ENCODE data around the gene FAM180A. TPM values are rescaled to one million over a fixed set of nuclear protein-coding genes. Genes with fewer than 3 reads are reported as not detected.

Gene FAM180A
- total RNA-seq (2022; extraction: Qiagen RNA extraction) = 0.05 TPM in 2 of 5 replicates, not detected in the others

DNA sequence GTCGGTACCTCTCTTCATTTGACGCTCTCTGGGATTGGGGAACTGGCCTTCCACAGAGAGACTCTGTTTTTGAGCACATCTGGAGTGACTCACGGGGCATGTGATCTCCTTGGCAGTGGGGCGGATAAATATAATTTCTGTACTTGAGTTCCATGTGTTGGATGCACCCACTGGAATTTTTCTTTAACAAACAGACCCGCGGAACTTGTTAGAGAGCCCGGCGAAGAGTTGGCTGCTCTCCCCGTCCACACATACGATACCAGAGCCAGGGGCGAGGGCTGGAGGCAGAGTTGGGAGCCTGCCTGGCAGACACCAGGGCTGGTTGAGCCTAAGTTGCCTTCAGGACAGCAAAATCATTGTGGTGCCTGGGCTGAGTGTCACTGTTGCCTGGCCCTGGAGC lies at the start of gene FAM180A:
FAM180A (minus strand) TSS at position 44 of the 400 bp plus-strand sequence. CDS start 233 bp downstream, outside the sequence.

DNA sequence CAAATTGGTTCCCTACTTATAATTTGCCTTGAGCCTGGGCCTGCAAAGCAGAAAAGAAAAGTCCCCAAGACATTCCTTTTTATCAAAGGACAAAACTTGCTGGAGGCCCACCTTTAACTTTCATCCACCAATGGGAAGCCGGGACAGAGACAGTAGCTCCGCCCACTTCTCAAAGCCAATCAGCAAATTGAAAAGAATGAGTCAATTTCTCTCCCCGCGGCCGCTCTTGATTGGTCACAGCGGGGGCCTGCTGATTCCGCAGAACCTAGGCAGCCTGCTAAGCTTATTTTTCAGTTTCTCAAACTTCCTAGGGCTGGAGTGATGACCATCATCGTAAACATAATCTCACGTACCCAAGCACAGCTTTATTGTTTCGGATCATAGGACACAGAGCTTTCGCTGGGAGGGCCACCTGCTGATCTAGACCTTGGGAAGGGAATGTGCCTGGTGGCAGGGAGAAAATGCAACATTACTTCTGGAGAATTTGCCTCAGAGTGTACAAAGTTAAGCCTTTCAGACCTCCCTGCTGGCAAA lies 20.4 kb downstream of the FAM180A start, which contains the start of gene SLC13A4:
SLC13A4 (minus strand) TSS at position 51 of the 534 bp plus-strand sequence. CDS start 690 bp downstream, outside the sequence.

Other genes starting within 250 kb of the FAM180A start
- 10.3 to 12.2 TPM (median 11.1 TPM) in 5 replicates for gene CNOT4, start 238.7 kb downstream of the FAM180A start, total RNA-seq (2022; extraction: Qiagen RNA extraction)
- gene NUP205, start 190.9 kb downstream of the FAM180A start, total RNA-seq (2022; extraction: Qiagen RNA extraction) = 42.3 to 48.6 TPM (median 44.2 TPM) in 5 replicates
- 28.1 to 31.7 TPM (median 30.6 TPM) in 5 replicates for gene STMP1, start 86.3 kb downstream of the FAM180A start, total RNA-seq (2022; extraction: Qiagen RNA extraction)
- gene SLC13A4, start 20.6 kb downstream of the FAM180A start, total RNA-seq (2022; extraction: Qiagen RNA extraction) = not detected in 5 replicates
- gene MTPN, start 228.5 kb upstream of the FAM180A start, total RNA-seq (2022; extraction: Qiagen RNA extraction) = 93.8 to 121 TPM (median 107 TPM) in 5 replicates